GM21447 (cell line): ENCODE results near the gene CHD6.

Source experiments
- ATAC-seq: cut with Tn5 transposase; IDR thresholded peaks from one replicate; pipeline ENCODE4 v1.9.1; 2021; ENCODE audit not compliant: unreplicated experiment

The CHD6 gene

DNA sequence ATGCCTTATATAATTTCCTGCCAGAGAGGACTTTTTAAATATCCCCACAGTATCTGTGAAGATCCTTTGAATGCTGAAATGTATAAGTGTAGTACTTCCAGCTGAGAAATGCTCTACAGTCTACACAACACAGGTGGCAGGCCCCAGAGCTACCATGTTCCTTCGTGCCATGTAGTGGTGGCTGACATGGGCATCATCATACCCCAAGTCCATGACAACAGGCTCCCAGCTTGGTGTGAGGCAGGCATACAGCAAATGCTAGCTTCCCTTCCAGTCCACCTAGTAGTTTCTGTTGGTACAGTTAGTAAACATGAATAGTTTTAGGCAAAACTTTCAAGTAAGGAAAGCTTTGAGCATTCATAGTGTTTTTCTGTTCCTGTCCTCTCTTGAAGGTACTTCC, 190.3 kb downstream of the CHD6 start:
- no peak for ATAC-seq

DNA sequence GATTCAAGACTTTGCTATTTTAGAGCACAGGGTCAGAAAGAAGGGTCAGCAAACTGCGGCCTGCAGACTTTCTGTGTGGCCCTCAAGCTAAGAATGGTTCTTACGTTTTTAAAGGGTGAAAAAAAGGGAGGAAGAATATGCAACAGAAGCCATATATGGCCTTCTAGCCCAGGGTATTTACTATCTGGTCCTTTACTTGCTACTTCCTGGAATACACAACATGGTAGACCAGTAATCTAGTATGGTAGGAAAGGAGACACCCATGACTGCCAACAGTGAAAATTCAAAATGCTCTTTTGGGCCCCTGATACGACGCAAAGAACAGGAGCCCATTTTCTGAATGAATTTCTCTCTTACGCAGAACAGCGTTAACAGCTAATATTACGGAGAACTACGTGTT, 191.2 kb downstream of the CHD6 start:
- no peak for ATAC-seq

DNA sequence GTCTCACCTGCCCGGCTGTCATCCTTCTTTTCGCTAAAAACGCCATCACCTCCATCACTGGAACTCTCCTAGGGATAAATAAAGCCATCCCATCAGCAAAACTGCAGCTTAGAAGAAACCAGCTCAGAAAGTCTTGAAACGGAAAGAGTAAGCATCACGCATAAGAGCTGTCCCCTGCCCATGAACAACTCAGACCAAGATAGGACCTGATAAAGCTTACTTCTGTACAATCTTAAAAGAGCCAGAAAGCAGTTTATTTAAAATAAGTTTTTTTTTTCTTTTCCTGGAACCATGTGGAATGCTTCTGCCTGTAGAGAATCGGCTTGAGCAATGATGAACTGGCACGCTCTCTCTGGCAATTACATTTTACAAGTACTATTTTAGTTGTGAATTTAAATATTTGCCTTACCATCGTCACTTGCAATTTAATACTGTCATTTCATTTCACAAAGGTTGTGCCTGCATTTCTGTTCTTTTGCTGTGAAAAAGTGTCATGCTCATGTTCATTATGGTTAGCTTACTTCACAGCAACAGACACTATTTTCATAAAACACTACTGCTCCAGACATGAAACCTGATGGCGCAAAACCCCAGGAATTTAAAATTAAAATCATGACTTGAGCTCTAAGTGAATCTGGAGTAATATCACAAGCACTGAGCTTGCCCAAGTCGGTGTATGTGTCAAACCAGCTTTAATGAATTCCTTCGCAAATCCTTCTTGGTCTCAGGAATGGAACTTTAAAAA, 191.9 kb downstream of the CHD6 start:
- no peak for ATAC-seq

DNA sequence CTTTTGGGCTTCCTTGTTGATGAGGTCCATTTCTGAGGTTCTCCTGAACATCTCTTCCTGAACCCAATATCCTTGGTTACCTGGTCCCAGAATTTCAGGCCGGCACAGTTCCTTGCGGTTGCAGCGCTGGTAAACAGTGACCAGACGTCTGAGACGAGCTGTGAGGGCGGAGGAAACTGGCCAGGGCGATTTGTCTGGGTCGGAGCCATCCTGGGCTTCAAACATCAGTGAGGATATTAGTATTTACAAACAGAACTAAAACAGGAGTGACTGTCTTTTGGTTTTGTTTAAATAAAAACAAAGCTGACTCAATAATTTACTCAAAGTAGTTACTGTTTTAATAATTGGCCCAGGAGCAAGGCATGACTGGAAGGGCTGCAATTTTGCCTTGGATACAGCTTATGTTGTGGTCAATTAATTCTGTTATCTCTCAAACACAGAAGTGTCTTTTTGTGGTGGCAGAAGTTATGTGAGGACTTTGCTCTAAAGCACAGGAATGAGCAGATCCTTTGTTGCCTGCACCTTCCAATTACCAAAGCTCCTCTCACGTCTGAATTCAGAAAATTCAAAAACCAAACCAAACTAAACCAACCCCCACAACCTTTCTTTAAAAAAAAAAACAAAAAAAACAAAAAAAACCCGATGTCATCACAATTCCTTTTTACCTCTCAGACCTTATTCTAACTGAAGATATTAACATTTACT, 192.8 kb downstream of the CHD6 start:
- ATAC-seq, result no peak

DNA sequence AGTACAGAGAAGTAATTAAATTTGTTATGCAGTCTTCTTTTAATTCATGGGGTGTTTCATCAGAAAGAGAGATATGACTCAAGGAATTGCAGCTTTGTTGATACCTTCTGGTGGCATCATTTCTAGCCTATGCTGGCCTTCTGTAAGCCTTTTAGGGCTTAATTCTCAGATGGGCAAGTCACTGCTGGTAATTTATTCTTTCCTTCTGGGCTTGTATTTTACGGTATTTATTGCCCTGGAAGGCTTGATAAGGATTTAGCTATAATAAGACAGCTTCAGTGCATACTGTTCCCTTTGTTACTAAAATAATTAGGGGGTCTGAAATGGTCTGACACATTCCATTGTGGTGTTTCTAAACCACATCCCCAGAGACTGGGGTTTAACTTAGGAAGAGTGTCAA, 193.6 kb downstream of the CHD6 start:
- ATAC-seq, result no peak

DNA sequence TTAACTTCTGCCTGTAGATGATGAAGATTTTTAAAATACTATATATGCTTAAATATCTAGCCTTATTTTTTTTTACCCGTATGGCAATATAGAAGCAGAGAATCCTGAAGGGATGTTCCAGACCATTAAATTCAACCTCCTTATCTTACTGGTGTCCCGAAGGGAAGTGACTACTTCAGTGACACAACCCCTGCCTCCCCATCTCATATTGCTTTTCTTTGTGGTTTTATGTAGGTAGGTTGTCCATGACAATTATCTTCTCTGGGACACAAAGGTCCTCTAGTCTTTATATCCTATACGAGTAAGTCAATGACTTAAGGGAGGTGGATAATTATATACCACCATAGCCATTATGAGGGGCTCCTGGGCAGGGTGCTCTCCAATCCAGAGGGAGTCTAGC, 194.2 kb downstream of the CHD6 start:
- no peak for ATAC-seq

DNA sequence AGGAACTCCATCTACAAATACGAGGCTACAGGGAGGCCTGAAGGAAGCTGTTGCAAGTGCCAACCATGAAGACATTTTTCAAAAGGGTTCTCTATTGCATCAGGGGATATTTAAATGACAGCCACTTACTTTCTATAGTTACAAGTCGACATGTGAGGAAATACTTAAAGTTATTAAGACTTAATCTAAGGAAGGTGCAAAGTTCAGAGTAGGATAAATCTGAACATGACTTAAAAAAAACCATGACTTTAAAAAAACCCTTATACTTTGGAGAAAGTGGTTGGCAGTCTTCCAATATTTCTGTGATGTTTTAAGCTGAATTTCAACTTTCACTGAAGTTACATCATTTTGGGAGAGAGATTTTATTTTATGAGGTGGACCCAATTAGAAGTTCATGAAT, 195.2 kb downstream of the CHD6 start:
- ATAC-seq, result no peak

DNA sequence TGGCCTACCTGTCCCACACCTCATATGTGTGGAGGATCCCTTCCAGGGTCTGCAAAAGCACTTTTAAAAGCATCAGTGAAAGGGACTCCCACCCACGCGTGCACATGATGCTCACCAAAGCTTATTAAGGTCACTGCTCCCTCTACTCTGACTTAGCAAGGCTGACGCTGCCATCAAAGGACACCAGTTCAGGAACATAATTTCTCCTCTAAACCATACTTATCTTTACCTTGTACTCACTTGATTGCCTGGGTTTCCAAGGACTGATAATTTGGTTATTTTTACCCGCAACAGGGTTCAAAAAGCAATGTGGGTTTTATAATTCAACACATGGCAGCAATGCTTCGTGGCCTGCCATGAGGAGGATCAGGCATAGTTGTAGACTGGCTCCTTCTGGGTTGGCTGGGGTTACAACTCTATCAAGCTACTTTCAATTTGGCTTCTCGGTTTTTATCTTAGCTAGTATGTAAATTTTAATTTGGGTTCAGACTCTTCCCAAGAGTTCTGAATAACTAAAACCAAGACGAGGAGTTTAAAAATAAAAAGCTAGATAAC, 199.4 kb downstream of the CHD6 start:
- no peak for ATAC-seq

DNA sequence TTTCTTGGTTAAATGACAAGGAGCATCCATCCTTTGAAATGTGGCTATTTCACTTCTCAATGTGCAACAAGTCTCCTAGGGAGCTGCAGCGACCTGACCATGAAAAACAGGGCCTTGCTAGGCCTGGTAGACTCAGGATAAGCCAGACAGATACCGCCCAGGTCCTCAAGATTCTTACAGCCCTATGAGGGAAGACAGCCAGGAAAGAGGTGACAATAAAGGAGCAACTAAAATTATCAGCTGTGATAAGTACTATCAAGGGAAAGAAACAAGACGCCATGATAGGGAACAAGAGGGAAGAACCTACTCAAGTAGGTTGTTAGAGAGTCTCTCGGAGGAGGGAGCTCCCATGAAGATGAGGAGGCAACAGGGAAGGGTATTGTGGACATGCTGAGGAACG, 200.1 kb downstream of the CHD6 start:
- ATAC-seq, result no peak

DNA sequence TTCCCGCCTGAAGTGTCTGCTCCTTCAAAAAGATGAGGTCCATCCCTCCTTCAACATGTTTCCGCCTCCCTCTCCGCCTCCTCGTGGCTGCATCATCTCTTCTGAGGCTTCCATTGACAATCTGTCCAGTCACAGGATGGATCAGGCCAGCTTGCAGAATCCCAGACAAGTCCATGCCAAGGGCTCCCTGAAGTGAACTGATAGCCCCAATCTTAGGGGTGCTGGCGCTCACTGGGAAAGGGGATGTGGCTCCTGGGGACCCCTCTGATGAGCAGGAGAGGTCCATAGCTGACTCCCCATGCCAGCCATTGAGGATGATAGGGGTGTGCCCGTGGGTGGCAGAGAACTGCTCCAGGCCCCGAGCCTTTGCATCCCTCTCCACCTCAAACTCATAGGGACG, 203.0 kb downstream of the CHD6 start:
- no peak for ATAC-seq

DNA sequence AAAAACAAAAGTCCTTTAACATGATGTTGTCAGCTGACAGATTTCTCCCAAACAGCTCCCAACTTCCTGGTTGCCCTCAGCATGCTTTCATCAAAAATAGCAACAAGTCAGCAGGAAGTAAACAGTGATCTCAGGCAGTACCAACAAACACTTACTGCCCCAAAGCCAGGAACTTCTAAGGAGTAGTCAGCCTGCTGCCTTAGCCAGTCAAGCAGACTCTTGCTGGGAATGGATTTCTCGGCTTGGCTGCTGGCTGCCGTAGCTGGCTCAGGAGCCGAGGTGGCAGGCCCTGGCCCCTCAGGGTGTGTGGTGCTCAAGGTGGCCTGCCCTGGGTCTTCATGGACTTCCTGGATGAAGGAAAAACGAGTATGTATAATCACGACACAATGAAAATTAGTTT, 205.0 kb downstream of the CHD6 start:
- no peak for ATAC-seq

DNA sequence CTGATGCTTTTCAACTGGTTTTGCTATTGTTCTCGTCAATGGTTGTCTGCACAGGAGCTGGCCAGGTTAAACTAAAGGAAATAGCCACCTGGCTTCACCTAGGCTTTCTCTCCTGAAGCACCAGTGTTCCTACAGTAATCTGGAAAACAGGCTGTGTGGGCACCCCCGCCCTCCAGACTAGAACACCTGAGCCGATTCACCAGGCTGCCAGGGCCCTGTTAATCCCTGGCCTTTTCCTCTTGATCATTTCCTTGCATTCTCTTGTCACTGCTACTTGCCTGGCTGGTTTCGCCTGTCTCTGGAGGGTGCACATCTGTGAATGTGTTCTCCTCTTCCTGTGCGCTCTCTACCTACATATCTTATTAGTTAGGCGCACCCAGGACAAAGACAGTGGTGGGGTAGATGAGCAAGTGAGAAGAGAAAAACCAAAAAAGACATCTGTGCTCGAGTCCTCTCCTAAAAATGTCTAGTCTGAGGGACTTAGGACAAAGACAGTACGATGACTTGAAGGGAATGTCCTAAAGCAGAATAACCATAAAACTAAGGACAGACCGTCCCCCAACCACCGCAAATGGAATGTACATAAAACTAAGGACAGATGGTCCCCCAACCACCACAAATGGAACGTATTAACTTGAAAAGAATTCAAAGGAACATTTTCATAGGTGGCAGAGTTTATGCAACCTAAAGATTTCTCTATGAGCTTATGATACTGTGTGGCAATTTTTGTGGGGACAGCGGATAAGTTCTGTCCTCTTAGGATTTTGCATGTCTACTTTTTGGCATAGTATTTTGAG, 205.7 kb downstream of the CHD6 start:
- no peak for ATAC-seq

DNA sequence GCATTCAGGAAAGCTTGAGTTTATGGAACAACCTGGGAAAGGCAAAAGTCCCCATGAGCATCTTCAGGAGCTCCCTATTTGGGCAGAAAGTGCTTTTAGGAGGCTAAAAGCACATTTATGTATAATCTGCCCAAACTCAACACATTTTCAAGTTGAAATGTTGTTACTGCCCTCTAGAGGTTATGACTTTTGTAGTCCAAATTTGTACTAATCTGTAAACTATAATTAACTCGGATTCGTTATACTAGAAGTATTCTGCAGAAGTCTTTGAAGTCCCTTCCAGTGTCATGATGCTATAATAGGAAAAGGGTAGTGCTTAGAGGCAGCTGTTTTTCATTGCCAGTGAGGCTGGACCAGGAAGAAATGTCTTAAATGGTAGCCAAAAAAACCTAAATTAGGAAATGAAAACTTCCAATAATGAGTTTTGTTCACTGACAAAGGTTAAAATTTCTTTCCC, 206.8 kb downstream of the CHD6 start:
- ATAC-seq, result no peak

DNA sequence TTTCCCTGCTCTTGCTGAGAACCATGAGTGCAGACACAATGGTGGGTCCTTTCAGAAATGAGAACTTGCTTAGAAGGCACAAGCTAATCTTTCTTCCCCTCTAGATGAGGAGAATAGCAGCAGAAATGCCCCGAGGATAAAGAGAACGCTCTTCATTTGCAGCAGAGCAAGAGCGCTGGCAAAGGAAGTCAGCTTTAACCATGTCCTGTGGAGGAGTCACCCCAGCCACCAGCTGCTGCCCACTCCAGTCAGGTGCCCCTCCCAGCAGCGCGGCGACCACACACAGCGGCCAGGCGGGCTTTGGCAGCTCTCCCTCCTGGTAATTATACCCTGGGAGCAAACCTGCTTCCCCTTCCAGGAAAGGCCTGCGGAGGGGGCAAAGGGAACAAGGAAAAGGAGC, 209.2 kb downstream of the CHD6 start:
- ATAC-seq, result no peak

DNA sequence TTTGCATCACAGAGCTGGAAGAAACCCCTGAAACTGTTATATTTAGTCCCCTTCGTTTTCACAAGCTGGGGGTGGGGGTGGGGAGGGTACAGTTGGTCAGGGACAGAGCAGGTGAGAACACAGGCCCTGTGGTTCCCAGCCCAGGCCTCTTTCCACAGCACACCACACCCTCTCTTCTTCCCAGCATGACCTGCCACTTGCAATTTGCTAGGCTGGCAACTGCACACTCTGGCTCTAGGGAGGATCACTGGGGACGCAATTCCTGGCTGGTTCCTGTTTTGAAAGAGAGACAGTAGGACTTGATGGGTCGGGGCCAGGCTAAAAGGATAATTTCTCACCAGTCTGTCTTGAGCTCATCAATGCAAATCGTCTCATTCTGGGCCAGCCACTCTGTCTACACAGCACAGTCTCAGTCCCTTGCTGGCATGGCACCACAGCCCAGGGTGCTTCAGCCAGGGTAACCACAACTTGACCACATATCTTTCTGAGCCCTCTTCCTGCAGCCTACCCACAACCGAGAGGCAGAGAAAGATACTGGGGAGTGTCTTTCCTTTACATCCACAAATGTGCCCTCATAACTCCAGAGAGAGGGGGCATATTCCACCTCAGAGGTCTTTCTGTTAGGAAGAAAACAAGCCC, 209.9 kb downstream of the CHD6 start:
- peak; percentile 79 for ATAC-seq

DNA sequence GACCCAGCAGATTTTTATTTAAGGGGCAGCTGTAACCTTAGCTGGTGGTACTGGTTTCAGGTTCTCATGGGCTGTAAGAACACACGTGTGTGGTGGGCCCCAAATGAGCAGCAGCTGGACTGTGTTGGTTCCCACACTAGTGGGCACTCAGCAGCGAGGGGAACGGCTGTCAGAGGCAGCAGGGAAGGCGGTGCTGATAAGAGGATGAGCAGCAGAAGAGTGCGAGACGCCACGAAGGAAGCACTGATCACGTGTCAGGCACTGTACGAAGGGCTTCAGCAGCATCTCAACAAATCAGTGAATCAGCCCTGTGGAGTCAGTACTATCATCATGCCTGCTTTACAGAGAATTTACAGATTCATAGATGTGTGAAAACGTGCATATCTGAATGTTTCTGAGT, 210.6 kb downstream of the CHD6 start:
- no peak for ATAC-seq

DNA sequence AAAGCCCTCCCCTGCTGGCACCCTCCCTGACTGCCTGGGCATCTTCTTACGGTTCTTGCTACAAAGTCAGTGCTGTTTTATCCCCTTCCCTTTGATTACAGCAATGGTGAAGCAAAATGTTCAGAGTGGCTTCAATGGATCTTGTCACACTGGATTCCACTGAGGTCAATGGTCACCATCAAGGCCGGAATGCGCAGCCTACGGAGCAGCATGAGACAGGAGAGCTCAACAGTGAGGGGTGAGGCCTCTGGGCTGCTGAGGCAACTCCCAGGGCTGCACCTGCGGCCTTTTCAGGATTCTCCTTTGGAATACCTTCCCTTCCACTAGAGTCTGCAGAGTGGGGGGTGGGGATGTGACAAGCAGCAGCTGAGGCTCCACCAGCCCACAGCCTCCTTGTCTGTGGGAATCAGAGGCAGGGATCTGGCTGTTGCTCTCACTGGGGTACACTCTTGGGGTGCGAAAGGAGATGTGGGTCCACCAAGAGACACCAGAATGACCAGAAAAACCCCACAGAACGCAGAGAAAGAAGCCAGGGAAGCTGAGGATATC, 211.2 kb downstream of the CHD6 start:
- no peak for ATAC-seq

DNA sequence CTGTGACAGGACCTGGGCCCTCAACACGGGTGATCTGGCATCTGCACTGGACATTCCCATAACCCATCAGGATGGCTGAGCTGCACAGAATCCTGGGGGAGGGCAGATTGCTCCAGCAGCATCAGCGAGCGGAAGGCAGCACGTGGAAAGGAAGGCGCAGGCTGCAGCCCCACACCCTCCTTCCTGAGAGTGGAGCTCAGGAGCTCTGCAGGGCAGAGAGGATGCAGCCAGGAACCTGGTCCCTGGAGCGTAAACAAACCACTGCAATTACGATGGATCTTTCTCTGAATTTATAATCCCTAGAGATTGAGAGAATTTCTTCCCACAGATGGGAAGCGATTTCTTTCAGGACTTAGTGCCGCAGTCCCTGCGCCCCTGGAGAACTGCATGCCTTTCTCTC, 211.8 kb downstream of the CHD6 start:
- no peak for ATAC-seq

DNA sequence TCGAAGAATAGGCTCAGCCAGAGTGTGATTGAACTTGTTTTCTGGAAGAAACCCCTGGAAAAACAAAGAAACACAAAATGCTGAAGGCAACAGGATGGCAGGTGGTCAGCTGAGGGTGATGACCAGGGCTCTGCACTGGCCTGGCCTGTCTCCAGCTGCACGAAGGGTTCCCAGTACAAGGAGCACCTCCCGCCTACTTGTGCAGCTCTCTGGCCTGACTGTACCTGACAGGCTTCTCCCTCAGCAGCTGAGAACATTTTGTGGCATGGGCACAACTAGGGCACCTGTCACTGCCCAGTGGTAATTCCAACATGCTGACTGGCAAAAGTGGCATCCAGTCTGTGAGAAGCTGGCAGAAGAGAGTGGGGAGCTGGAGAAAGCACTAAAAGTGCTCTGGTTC, 212.7 kb downstream of the CHD6 start:
- no peak for ATAC-seq

DNA sequence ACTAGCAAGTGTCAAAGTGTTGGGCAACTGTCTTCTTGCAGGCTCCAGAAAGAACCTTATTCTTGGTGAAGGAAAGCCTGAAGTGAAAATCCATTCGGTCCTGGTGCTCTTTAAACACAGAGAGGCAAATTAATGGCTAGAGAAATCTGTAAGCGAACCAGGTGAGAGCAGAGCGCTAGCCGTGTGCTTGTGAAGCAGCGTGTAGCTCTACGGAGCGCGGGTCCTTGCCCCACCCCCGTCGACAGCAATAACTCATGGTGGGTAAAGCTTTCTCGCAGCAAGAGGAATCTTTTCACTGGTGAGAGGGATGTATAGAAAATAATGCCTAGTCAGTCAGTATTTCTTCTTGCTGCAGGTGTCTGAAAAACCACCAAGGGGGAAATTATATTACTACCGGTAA, 214.6 kb downstream of the CHD6 start:
- no peak for ATAC-seq

DNA sequence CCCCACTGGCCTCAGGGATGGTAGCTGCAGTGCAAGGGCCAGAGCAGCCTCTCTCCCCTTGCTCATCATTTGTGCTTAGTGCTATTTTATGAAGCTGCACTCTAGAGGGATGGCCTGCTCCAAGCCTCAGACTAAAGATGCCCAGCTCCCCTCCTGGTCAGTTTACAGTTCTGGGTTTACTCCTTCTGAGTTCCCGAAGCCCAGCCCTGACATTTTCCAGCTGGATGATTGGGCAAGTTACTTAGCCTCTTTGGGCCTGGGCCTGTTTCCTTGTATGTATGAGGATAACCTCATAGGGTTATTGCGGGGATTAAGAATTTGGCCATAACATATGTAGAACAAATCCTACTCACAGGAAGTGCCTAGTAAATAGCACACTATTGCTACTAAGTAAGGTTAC, 219.8 kb downstream of the CHD6 start:
- no peak for ATAC-seq
